NB4 (cell line): Measurements from ENCODE around the gene OR10H2.

Experiments
- CTCF ChIP-seq: IDR thresholded peaks from one replicate; pipeline ENCODE4 v1.5.1; 2012; ENCODE audit warnings: low read depth, low read length
- MAX ChIP-seq: IDR thresholded peaks from 2 replicates; pipeline ENCODE4 v1.6.1; 2011; ENCODE audit warnings: low read depth, low read length
- MYC ChIP-seq: IDR thresholded peaks from 2 replicates; pipeline ENCODE4 v1.6.1; 2011; ENCODE audit warnings: low read depth, low read length
- POLR2A ChIP-seq: IDR thresholded peaks from 2 replicates; pipeline ENCODE4 v1.6.1; 2011; ENCODE audit warnings: mild to moderate bottlenecking; ENCODE audit not compliant: insufficient read length; ENCODE audit errors: extremely low read depth

GRCh38 chr19:15775249-15775648 is 47.4 kb downstream of the OR10H2 start:
- TF ChIP-seq CTCF (no peak), MYC (no peak), POLR2A (no peak), MAX (no peak)
